ENCODE data around the gene AJM1.

The AJM1 gene

DNA sequence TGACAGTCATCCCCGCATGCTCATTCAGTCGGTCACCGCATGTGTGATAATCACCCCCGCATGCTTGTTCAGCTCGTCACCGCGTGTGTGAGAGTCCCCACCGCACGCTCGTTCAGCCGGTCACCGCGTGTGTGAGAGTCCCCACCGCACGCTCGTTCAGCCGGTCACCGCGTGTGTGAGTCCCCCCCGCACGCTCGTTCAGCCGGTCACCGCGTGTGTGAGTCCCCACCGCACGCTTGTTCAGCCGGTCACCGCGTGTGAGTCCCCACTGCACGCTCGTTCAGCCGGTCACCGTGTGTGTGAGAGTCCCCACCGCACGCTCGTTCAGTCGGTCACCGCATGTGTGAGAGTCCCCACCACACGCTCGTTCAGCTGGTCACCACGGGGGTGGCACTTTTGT lies 47.6 kb downstream of the AJM1 start:
- no peaks in the 10 kb centered on the region; the same call in 1 of the 2 replicates for H3K9me3 ChIP-seq
- TF ChIP-seq, protein P1, sequence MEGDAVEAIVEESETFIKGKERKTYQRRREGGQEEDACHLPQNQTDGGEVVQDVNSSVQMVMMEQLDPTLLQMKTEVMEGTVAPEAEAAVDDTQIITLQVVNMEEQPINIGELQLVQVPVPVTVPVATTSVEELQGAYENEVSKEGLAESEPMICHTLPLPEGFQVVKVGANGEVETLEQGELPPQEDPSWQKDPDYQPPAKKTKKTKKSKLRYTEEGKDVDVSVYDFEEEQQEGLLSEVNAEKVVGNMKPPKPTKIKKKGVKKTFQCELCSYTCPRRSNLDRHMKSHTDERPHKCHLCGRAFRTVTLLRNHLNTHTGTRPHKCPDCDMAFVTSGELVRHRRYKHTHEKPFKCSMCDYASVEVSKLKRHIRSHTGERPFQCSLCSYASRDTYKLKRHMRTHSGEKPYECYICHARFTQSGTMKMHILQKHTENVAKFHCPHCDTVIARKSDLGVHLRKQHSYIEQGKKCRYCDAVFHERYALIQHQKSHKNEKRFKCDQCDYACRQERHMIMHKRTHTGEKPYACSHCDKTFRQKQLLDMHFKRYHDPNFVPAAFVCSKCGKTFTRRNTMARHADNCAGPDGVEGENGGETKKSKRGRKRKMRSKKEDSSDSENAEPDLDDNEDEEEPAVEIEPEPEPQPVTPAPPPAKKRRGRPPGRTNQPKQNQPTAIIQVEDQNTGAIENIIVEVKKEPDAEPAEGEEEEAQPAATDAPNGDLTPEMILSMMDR (IDR thresholded peaks at IDR 0.05; ENCODE audit: low read depth, low read length), result no peak
- no peaks in the 10 kb centered on the region for H3K27me3 ChIP-seq
- H3K4me3 ChIP-seq (ENCODE audit: low read depth, low read length), result no peak overlapping the region
- no peak for DNase-seq
- peaks cover 26% of the 10 kb centered on the region for H3K36me3 ChIP-seq
- H3K4me1 ChIP-seq, result no peaks in the 10 kb centered on the region; the same call in 1 of the 2 replicates

GRCh38 chr9:136890661-136891060 lies 48.4 kb downstream of the AJM1 start:
- TF ChIP-seq, protein P1 (IDR thresholded peaks at IDR 0.05; ENCODE audit: low read depth, low read length), result no peak
- no peaks in the 10 kb centered on the region for H3K27me3 ChIP-seq
- no peak for DNase-seq
- H3K4me3 ChIP-seq (ENCODE audit: low read depth, low read length), result no peak overlapping the region
- H3K9me3 ChIP-seq, result no peaks in the 10 kb centered on the region
- no peaks in the 10 kb centered on the region; the same call in 1 of the 2 replicates for H3K4me1 ChIP-seq
- H3K36me3 ChIP-seq, result peaks cover 33% of the 10 kb centered on the region
